ENCODE results near the gene ZFYVE28.

ZFYVE28 gene

GRCh38 chr4:2330091-2331042 lies 88.1 kb downstream of the ZFYVE28 start:
- DNase-seq = no peak

- no peak for DNase-seq
Measured at GRCh38 chr4:2327579-2327978, 90.9 kb downstream of the ZFYVE28 start.

- no peak for DNase-seq
Measured at GRCh38 chr4:2324891-2325290, 93.6 kb downstream of the ZFYVE28 start.

GRCh38 chr4:2322841-2323240 lies 95.6 kb downstream of the ZFYVE28 start:
- DNase-seq = no peak

- no peak for DNase-seq
Measured at GRCh38 chr4:2322227-2322626, 96.2 kb downstream of the ZFYVE28 start.

GRCh38 chr4:2321279-2322196 lies 96.9 kb downstream of the ZFYVE28 start:
- DNase-seq = no peak

- DNase-seq = no peak
Measured at GRCh38 chr4:2320746-2321145, 97.7 kb downstream of the ZFYVE28 start.

GRCh38 chr4:2320152-2320551 lies 98.3 kb downstream of the ZFYVE28 start:
- DNase-seq = no peak

- DNase-seq = no peak
Measured at GRCh38 chr4:2318885-2319284, 99.6 kb downstream of the ZFYVE28 start.

- DNase-seq = no peak
Measured at GRCh38 chr4:2318476-2318875, 100.0 kb downstream of the ZFYVE28 start.

- no peak for DNase-seq
Measured at GRCh38 chr4:2313366-2313765, 105.1 kb downstream of the ZFYVE28 start.

GRCh38 chr4:2306773-2307410 lies 111.6 kb downstream of the ZFYVE28 start:
- DNase-seq = no peak

- DNase-seq = no peak
Measured at GRCh38 chr4:2305766-2306501, 112.5 kb downstream of the ZFYVE28 start.

GRCh38 chr4:2304877-2305561 lies 113.4 kb downstream of the ZFYVE28 start:
- no peak for DNase-seq

GRCh38 chr4:2304321-2304876 lies 114.0 kb downstream of the ZFYVE28 start:
- DNase-seq = no peak

- DNase-seq = no peak
Measured at GRCh38 chr4:2303686-2304320, 114.6 kb downstream of the ZFYVE28 start.

GRCh38 chr4:2303121-2303685 lies 115.2 kb downstream of the ZFYVE28 start:
- no peak for DNase-seq

GRCh38 chr4:2302387-2303119 lies 115.9 kb downstream of the ZFYVE28 start:
- no peak for DNase-seq

GRCh38 chr4:2301806-2302205 lies 116.6 kb downstream of the ZFYVE28 start:
- no peak for DNase-seq

- no peak for DNase-seq
Measured at GRCh38 chr4:2301225-2301642, 117.2 kb downstream of the ZFYVE28 start.

Data from activated CD8-positive, alpha-beta memory T cell treated with anti-CD3 and anti-CD28 coated beads, Interleukin-2, amount 50 U/mL, for 4 hours (primary cell).